ENCODE measurements around the gene HPD. TPM values are rescaled to one million over a fixed set of nuclear protein-coding genes. Genes with fewer than 3 reads are reported as not detected.
A peak's percentile ranks its signal among the peaks of the same experiment; 100 is the strongest.

HPD gene
- total and polyA plus RNA-seq, 9 donors, result 1.2 to 7.2 (median 4.0) TPM

- 89 to 91% (median 89%) methylated on average over 8 of the region's 8 CpGs for WGBS, 3 donors
- no peak for DNase-seq
- H3K4me3 ChIP-seq, result no peak overlapping the region
- no peaks in the 10 kb centered on the region for H3K9me3 ChIP-seq
- intact Hi-C loops (cut with DNase I), result loop anchor here in 1 of 4 donors (10.0 kb wide), 1 partner anchor 316 kb away; no protein-coding TSS in a partner anchor
- H3K27me3 ChIP-seq, result no peaks in the 10 kb centered on the region
- TF ChIP-seq, protein P1, sequence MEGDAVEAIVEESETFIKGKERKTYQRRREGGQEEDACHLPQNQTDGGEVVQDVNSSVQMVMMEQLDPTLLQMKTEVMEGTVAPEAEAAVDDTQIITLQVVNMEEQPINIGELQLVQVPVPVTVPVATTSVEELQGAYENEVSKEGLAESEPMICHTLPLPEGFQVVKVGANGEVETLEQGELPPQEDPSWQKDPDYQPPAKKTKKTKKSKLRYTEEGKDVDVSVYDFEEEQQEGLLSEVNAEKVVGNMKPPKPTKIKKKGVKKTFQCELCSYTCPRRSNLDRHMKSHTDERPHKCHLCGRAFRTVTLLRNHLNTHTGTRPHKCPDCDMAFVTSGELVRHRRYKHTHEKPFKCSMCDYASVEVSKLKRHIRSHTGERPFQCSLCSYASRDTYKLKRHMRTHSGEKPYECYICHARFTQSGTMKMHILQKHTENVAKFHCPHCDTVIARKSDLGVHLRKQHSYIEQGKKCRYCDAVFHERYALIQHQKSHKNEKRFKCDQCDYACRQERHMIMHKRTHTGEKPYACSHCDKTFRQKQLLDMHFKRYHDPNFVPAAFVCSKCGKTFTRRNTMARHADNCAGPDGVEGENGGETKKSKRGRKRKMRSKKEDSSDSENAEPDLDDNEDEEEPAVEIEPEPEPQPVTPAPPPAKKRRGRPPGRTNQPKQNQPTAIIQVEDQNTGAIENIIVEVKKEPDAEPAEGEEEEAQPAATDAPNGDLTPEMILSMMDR (IDR thresholded peaks at IDR 0.05), result no peak
- TF ChIP-seq EP300 (IDR thresholded peaks at IDR 0.05), result no peak
- TF ChIP-seq POLR2A (IDR thresholded peaks at IDR 0.05), result no peak
- no peak overlapping the region for H3K27ac ChIP-seq
- H3K4me1 ChIP-seq (ENCODE audit: insufficient read depth), result peaks cover 8% of the 10 kb centered on the region
- no peaks in the 10 kb centered on the region for H3K36me3 ChIP-seq
Measured at GRCh38 chr12:121808623-121809022, 50.0 kb downstream of the HPD start.

DNA sequence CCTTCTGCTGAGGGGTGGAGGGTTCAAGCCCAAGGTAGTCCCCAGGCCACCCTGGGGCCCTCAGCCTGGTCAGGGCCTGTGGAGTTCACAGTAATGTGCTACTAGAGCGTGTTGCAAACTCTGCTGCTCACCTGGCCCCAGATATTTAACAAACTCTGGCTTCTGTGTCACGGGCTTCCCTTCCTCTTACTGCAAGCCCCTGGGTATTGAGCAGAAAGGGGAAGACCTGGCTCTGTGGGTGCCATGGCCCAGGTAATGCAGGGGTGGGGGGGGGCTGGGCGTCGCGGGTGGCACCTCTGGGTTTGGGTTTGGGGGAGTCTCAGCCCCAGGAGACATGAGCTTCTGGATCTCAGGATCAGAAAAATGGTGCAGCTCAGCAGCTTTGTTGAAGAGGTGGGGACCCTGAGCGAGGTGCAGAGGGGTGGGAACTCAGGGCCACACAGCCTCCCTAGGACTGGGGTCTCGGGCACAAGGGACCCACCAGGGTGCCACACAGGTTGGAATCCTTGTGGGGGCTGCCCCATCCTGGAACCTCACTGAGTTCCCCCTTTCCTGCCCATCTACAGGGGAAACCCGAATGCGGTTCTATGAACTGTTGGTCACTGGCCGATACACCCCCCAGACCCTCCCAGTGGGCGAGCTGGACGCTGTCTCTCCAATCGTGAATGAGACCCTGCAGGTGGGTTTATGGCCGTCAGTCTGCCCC lies 50.9 kb downstream of the HPD start:
- 77 to 82% (median 78%) methylated on average over 14 of the region's 14 CpGs for WGBS, 3 donors
- Histone ChIP-seq H3K9me3 (no peaks in the 10 kb centered on the region), H3K36me3 (no peaks in the 10 kb centered on the region), H3K4me3 (no peak overlapping the region), H3K27me3 (no peaks in the 10 kb centered on the region), H3K4me1 (ENCODE audit: insufficient read depth) (peaks cover 8% of the 10 kb centered on the region), H3K27ac (no peak overlapping the region)
- no peak for DNase-seq
- intact Hi-C loops (cut with DNase I), result loop anchor here in 1 of 4 donors (10.0 kb wide), 1 partner anchor 317 kb away; no protein-coding TSS in a partner anchor
- TF ChIP-seq EP300 (IDR thresholded peaks at IDR 0.05) (no peak), POLR2A (IDR thresholded peaks at IDR 0.05) (no peak)
- TF ChIP-seq, protein P1 (IDR thresholded peaks at IDR 0.05), result no peak

DNA sequence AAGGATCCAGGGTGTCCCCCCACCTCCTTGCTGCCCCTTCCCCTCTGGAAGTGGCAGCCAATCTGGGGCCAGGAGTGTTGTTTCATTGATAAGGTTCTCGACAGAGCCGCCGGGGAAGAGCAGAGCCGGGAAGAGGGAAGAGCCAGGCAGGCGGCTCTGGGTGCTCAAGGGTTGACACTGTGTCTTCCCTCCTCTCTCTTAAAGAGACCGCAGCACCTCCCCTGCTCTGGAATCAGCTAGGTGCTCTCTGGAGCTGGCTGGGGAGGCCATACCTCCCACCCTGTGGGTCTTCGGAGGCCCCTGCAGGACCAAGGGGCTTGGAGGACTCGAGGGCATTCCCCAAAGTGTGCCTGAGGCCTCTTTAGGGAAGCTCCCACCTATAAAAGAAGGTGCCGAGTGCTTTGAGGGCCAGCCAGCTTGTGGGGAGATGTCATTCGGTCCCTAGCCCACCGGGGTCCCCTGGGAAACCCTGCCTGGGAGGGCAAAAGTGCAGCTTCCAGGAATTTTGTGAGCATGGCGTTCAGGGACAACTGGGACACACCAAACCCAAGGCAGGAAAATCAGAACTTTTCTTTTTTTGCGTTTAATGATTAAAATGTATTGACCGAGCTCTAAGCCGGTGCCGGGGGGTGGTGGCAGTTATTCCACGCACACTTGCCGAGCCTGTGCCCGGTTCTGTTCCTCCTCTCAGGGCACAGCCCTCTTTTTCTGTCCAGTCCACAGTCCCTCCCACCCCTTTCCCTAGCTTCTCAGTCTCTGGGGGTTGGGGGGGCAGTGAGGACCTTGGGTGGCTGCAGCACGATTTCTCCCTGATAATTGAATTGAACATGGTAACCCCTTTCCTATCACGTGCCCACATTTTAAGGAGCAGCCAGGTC lies 51.9 kb downstream of the HPD start:
- peak in 2 of 5 donors; percentile 8 to 19 for DNase-seq
- Histone ChIP-seq H3K27me3 (no peaks in the 10 kb centered on the region), H3K27ac (peak overlapping the region in 1 of 2 donors; percentile 25), H3K9me3 (no peaks in the 10 kb centered on the region), H3K36me3 (no peaks in the 10 kb centered on the region), H3K4me3 (peak overlapping the region; percentile 77), H3K4me1 (ENCODE audit: insufficient read depth) (peaks cover 8% of the 10 kb centered on the region)
- intact Hi-C loops (cut with DNase I), result loop anchor here in 1 of 4 donors (10.0 kb wide), 1 partner anchor 318 kb away; no protein-coding TSS in a partner anchor
- WGBS, 3 donors, result 29 to 33% (median 31%) methylated on average over 21 of the region's 21 CpGs
- TF ChIP-seq, protein P1 (IDR thresholded peaks at IDR 0.05), result no peak
- TF ChIP-seq POLR2A (IDR thresholded peaks at IDR 0.05) (no peak), EP300 (IDR thresholded peaks at IDR 0.05) (no peak)

GRCh38 chr12:121806009-121806545 lies 52.6 kb downstream of the HPD start:
- peaks cover 8% of the 10 kb centered on the region for H3K4me1 ChIP-seq (ENCODE audit: insufficient read depth)
- no peaks in the 10 kb centered on the region for H3K27me3 ChIP-seq
- DNase-seq, result peak in 2 of 5 donors; percentile 12 to 29
- 3 to 8% (median 5%) methylated on average over 16 of the region's 16 CpGs for WGBS, 3 donors
- TF ChIP-seq, protein P1 (IDR thresholded peaks at IDR 0.05), result no peak
- TF ChIP-seq POLR2A (IDR thresholded peaks at IDR 0.05) (no peak), EP300 (IDR thresholded peaks at IDR 0.05) (no peak)
- H3K27ac ChIP-seq, result peak overlapping the region in 1 of 2 donors; percentile 25
- intact Hi-C loops (cut with DNase I), result loop anchor here in 1 of 4 donors (10.0 kb wide), 1 partner anchor 319 kb away; no protein-coding TSS in a partner anchor
- no peaks in the 10 kb centered on the region for H3K9me3 ChIP-seq
- no peaks in the 10 kb centered on the region for H3K36me3 ChIP-seq
- peak overlapping the region; percentile 77 for H3K4me3 ChIP-seq
